ENCODE measurements around the gene PLCXD3. TPM values are rescaled to one million over a fixed set of nuclear protein-coding genes. Genes with fewer than 3 reads are reported as not detected.

Gene PLCXD3
- total and polyA plus RNA-seq, 2 experiments from 2014 or later = 0.13 to 0.22 TPM

DNA sequence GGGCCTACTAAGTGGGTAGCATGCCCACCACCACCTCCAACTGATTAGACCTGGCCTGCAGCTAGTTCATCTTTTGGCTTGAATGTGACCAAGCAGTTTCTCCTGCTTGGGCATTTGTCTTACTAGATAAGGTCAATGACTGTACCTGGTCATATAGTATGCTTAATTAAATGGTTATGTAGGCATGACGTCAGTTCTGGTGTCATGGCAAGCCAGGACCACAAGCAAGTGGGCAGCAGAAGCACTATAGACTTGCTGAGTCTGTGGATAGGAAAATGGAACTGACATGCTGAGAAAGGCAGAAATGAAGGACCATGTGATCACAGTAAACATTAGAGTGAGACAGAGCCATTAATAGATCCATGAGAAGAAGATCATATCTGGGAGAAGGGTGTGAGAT is 241.5 kb downstream of the PLCXD3 start:
- WGBS, 2 experiments (ENCODE audit: low coverage in 1 of 2, low lambda C conversion rate in 2 of 2, missing lambda C conversion rate in 2 of 2) = 79 to 83% methylated on average over 1 of the region's 1 CpG
- Histone ChIP-seq H3K9ac (no peak overlapping the region), H2AFZ (no peak overlapping the region), H3K4me2 (ENCODE audit: unreplicated experiment) (no peak overlapping the region), H3K4me1 (ENCODE audit: insufficient read depth) (no peaks in the 10 kb centered on the region; the same call in 1 of the 2 replicates), H3K9me3 (ENCODE audit: low read depth) (no peaks in the 10 kb centered on the region), H3K9me2 (ENCODE audit: insufficient read depth) (no peaks in the 10 kb centered on the region), H3K27me3 (replicated peaks; ENCODE audit: insufficient read depth) (peaks cover 7% of the 10 kb centered on the region), H3K4me3 (no peak overlapping the region), H3F3A (ENCODE audit: insufficient read depth) (no peaks in the 10 kb centered on the region), H4K20me1 (ENCODE audit: insufficient read depth) (no peaks in the 10 kb centered on the region), H3K36me3 (ENCODE audit: low read depth) (no peaks in the 10 kb centered on the region), H3K79me2 (ENCODE audit: insufficient read depth) (no peaks in the 10 kb centered on the region), H3K27ac (no peak overlapping the region)
- DNase-seq = no peak
- in situ Hi-C loops (cut with MboI) = loop anchor here (25.0 kb wide), 1 partner anchor 568 kb away; no protein-coding TSS in a partner anchor
- TF ChIP-seq EZH2phosphoT487 (IDR thresholded peaks at IDR 0.05; ENCODE audit: insufficient read depth, low read depth) = no peak
- no peak for TF ChIP-seq EZH2 (IDR thresholded peaks at IDR 0.05; ENCODE audit: insufficient read depth, poor library complexity, severe bottlenecking)

DNA sequence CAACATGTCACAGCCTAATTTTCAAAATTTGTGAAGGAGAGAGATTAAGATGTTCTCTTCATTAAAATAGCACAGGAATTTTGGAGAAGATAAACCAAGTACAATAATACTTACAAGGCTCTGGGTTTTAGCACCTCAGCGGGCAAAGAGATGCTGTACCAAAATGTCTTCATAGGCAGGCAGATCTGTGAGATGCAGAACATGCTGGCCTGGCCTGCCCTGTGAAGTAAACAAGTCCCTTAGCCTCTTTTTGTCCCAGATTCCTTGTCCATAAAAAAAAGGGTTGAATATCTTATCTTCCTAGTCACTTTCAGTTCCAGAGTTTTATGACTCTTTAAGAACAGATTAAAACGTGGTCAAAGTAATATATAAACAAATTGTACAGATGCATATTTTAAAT is 244.0 kb downstream of the PLCXD3 start:
- no peak overlapping the region for H2AFZ ChIP-seq
- no peak overlapping the region for H3K9ac ChIP-seq
- no peak for DNase-seq
- peaks cover 7% of the 10 kb centered on the region for H3K27me3 ChIP-seq (replicated peaks; ENCODE audit: insufficient read depth)
- no peak overlapping the region for H3K4me3 ChIP-seq
- no peaks in the 10 kb centered on the region for H3K9me3 ChIP-seq (ENCODE audit: low read depth)
- no peak overlapping the region for H3K4me2 ChIP-seq (ENCODE audit: unreplicated experiment)
- in situ Hi-C loops (cut with MboI) = loop anchor here (25.0 kb wide), 1 partner anchor 571 kb away; no protein-coding TSS in a partner anchor
- TF ChIP-seq EZH2phosphoT487 (IDR thresholded peaks at IDR 0.05; ENCODE audit: insufficient read depth, low read depth) = no peak
- TF ChIP-seq EZH2 (IDR thresholded peaks at IDR 0.05; ENCODE audit: insufficient read depth, poor library complexity, severe bottlenecking) = no peak
- no peaks in the 10 kb centered on the region for H3K9me2 ChIP-seq (ENCODE audit: insufficient read depth)
- WGBS, 2 experiments (ENCODE audit: low coverage in 1 of 2, low lambda C conversion rate in 2 of 2, missing lambda C conversion rate in 2 of 2) = 78% methylated on average over 2 of the region's 2 CpGs
- no peaks in the 10 kb centered on the region for H4K20me1 ChIP-seq (ENCODE audit: insufficient read depth)
- no peaks in the 10 kb centered on the region for H3K79me2 ChIP-seq (ENCODE audit: insufficient read depth)
- no peaks in the 10 kb centered on the region for H3K36me3 ChIP-seq (ENCODE audit: low read depth)
- H3F3A ChIP-seq (ENCODE audit: insufficient read depth) = no peaks in the 10 kb centered on the region
- H3K4me1 ChIP-seq (ENCODE audit: insufficient read depth) = no peaks in the 10 kb centered on the region; the same call in 1 of the 2 replicates
- no peak overlapping the region for H3K27ac ChIP-seq

DNA sequence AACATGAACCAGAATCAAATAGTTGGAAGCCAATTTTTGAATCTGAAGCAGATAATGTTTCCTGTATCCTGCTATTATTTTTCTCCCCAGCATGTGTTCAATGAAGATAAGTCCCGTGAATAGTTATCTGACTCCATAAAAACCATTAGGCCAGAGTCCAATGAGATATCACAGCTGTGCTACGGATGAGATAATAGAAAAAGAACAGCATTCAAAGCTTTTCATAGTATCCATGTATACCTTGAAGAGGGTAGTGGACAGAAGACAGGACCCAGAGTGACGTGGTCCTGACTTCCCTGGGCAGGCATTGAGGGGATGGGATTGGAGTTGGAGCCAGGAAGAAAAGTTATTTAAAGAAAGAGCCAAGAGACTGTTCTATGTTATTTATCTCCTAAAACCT is 246.4 kb downstream of the PLCXD3 start:
- Histone ChIP-seq H2AFZ (no peak overlapping the region), H3K36me3 (ENCODE audit: low read depth) (no peaks in the 10 kb centered on the region), H3K4me2 (ENCODE audit: unreplicated experiment) (no peak overlapping the region), H3K9me2 (ENCODE audit: insufficient read depth) (no peaks in the 10 kb centered on the region), H3K9ac (no peak overlapping the region), H3K9me3 (ENCODE audit: low read depth) (no peaks in the 10 kb centered on the region), H4K20me1 (ENCODE audit: insufficient read depth) (no peaks in the 10 kb centered on the region), H3F3A (ENCODE audit: insufficient read depth) (no peaks in the 10 kb centered on the region), H3K27me3 (replicated peaks; ENCODE audit: insufficient read depth) (peaks cover 7% of the 10 kb centered on the region), H3K27ac (no peak overlapping the region), H3K4me1 (ENCODE audit: insufficient read depth) (no peaks in the 10 kb centered on the region), H3K4me3 (no peak overlapping the region), H3K79me2 (ENCODE audit: insufficient read depth) (no peaks in the 10 kb centered on the region)
- DNase-seq = no peak
- TF ChIP-seq EZH2 (IDR thresholded peaks at IDR 0.05; ENCODE audit: insufficient read depth, poor library complexity, severe bottlenecking) (no peak), EZH2phosphoT487 (IDR thresholded peaks at IDR 0.05; ENCODE audit: insufficient read depth, low read depth) (no peak)
- WGBS, 2 experiments (ENCODE audit: low coverage in 1 of 2, low lambda C conversion rate in 2 of 2, missing lambda C conversion rate in 2 of 2) = 16 to 31% methylated on average over 3 of the region's 3 CpGs
- in situ Hi-C loops (cut with MboI) = loop anchor here (25.0 kb wide), 1 partner anchor 573 kb away; no protein-coding TSS in a partner anchor

DNA sequence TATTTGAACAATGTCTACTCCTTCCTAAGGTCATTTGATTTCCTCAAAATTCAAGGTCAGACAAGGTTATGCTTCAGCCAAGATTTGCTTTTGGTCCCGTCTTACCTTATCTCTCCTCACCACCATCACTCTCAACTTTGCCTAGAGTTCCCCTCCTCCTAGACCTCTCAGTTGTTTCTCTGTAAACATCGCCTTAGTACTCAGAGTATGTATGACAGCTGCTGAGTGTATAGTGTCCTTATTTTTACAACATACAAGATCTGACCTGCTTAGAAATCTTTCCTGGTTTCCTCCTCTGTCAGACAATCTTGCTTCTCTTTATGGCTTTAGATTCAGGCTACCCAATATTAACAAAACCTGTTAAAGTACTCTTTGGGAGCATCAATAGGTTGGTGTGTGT is 247.1 kb downstream of the PLCXD3 start:
- Histone ChIP-seq H3K9me3 (ENCODE audit: low read depth) (no peaks in the 10 kb centered on the region), H2AFZ (no peak overlapping the region), H3K36me3 (ENCODE audit: low read depth) (no peaks in the 10 kb centered on the region), H3K4me2 (ENCODE audit: unreplicated experiment) (no peak overlapping the region), H3F3A (ENCODE audit: insufficient read depth) (no peaks in the 10 kb centered on the region), H3K4me1 (ENCODE audit: insufficient read depth) (no peaks in the 10 kb centered on the region), H3K27me3 (replicated peaks; ENCODE audit: insufficient read depth) (peaks cover 7% of the 10 kb centered on the region), H4K20me1 (ENCODE audit: insufficient read depth) (no peaks in the 10 kb centered on the region), H3K4me3 (no peak overlapping the region), H3K9me2 (ENCODE audit: insufficient read depth) (no peaks in the 10 kb centered on the region), H3K27ac (no peak overlapping the region), H3K79me2 (ENCODE audit: insufficient read depth) (no peaks in the 10 kb centered on the region), H3K9ac (no peak overlapping the region)
- TF ChIP-seq EZH2phosphoT487 (IDR thresholded peaks at IDR 0.05; ENCODE audit: insufficient read depth, low read depth) (no peak), EZH2 (IDR thresholded peaks at IDR 0.05; ENCODE audit: insufficient read depth, poor library complexity, severe bottlenecking) (no peak)
- DNase-seq = no peak
- 71 to 77% methylated on average over 2 of the region's 2 CpGs for WGBS, 2 experiments (ENCODE audit: low coverage in 1 of 2, low lambda C conversion rate in 2 of 2, missing lambda C conversion rate in 2 of 2)
- in situ Hi-C loops (cut with MboI) = loop anchor here (25.0 kb wide), 1 partner anchor 574 kb away; no protein-coding TSS in a partner anchor

Measured in GM23248 (cell line).